HG03280 (cell line): Measurements from ENCODE around the gene OR13A1.
"Not testable (repeated sequence)": the region's sequence is repeated elsewhere in the genome, so short reads cannot be mapped to it uniquely, and the experiment has no call there.

Source experiments
- ATAC-seq: cut with Tn5 transposase; IDR thresholded peaks from one replicate; pipeline ENCODE4 v1.9.1; 2021; ENCODE audit warnings: mild to moderate bottlenecking, moderate library complexity; ENCODE audit not compliant: unreplicated experiment

The OR13A1 gene

DNA sequence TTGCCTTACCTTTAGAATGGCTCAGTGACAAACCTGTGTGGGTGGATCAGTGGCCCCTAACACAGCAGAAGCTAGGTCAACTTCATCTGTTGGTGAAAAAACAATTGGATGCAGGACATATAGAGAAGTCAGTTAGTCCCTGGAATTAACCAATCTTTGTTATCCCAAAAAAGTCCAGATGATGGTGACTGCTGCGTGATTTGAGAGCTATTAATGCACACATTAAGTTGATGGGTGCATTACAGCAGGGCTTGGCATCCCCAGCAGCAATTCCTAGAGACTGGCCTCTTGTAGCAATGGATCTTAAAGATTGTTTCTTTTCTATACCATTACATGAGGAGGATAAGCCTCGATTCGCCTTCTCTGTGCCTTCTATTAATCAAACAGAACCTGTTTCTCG is 33.3 kb downstream of the OR13A1 start:
- ATAC-seq, result no peak

GRCh38 chr10:45280113-45280760 is 35.2 kb downstream of the OR13A1 start:
- no peak for ATAC-seq

DNA sequence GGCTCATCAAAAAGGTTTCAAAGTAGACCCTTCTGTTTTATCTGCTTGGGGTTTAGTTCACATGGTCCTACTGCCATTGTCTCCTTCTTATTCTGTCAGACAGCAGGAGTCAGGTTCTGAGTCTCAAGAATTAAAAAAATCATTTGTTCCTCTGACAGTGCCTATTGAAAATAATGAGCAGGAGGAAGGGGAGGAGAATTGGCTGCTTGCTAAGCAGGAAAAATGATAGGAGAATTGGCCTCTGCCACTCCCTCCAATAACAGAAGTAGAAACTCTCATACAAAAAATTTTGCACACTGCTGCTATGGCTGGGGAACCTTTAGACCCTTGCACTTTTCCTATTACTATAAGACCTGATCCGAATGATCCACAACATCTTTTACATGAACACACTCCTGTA is 35.7 kb downstream of the OR13A1 start:
- no peak for ATAC-seq

- no peak for ATAC-seq
Observed at GRCh38 chr10:45278860-45279498, 36.4 kb downstream of the OR13A1 start.

DNA sequence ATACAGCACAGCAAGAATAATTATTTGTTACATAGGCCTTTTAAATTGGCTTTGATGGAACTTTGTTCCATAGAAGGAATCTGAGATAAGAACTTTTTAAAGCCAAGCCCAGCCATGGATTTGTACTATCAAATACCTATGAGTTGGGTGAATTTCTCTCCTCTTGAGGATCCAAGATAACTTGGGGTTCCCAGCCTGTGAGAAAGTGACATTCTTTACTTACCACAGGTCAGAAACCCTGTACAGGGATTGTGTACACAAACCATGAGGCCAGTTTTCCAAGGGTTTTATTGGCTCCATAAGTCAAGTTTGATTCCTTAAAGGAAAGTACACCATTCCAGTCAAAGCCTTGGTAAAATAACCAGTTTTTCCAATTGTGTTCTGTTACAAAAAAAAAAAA is 39.3 kb downstream of the OR13A1 start:
- not testable (repeated sequence) for ATAC-seq

- ATAC-seq, result no peak
Observed at GRCh38 chr10:45274364-45274763, 41.0 kb downstream of the OR13A1 start.

GRCh38 chr10:45267777-45268176 is 47.6 kb downstream of the OR13A1 start:
- ATAC-seq, result not testable (repeated sequence)

DNA sequence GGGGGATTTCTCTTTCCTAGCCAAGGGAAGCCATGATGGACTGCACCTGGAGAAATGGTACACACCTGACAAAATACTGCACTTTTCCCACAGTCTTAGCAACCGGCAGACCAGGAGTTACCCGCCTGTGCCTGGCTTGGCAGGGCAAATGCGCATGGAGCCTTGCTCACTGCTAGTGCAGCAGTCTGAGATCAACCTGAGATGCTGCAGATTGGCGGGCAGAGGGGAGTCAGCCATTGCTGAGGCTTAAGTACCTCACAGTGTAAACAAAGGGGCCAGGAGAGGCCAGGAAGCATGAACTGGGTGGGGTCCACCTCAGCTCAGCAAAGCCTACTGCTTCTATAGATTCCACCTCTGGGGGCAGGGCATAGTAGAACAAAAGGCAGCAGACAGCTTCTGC is 49.4 kb downstream of the OR13A1 start:
- ATAC-seq, result no peak

GRCh38 chr10:45261946-45262345 is 53.5 kb downstream of the OR13A1 start:
- no peak for ATAC-seq

DNA sequence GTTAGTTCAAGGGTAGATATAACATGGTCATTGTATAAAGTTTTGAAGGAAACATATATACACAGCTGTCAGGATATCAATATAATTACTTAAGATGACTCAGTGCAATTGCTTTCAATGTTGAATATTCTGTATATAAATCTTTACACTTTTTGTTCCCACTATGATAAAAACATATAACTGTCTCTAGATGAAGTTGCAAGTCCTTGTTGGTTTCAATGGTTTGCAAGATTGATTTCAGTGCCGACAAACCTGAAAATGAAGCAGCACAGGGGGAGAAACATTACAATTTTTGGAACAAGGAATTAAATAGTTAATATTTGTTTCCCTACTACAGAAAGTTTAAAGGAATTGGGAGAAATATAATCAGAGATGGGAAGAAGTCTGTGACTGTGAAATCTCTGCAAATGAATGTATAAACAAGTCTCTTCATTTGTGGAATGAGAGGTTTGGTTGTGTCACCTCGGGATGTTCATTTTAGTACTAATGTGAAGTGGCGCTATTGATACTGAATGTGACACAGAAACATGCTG is 54.1 kb downstream of the OR13A1 start:
- ATAC-seq, result no peak

- not testable (repeated sequence) for ATAC-seq
Observed at GRCh38 chr10:45260635-45261034, 54.8 kb downstream of the OR13A1 start.

DNA sequence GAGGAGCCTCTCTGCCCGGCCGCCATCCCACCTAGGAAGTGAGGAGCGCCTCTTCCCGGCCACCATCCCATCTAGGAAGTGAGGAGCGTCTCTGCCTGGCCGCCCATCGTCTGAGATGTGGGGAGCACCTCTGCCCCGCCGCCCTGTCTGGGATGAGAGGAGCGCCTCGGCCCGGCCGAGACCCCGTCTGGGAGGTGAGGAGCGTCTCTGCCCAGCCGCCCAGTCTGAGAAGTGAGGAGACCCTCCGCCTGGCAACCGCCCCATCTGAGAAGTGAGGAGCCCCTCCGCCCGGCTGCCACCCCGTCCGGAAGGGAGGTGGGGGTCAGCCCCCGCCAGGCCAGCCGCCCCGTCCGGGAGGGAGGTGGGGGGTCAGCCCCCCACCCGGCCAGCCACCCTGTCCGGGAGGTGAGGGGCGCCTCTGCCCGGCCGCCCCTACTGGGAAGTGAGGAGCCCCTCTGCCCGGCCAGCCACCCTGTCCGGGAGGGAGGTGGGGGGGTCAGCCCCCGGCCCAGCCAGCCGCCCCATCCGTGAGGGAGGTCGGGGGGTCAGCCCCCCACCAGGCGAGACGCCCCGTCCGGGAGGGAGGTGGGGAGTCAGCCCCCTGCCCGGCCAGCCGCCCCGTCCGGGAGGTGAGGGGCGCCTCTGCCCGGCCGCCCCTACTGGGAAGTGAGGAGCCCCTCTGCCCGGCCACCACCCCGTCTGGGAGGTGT is 55.5 kb downstream of the OR13A1 start:
- ATAC-seq, result not testable (repeated sequence)

DNA sequence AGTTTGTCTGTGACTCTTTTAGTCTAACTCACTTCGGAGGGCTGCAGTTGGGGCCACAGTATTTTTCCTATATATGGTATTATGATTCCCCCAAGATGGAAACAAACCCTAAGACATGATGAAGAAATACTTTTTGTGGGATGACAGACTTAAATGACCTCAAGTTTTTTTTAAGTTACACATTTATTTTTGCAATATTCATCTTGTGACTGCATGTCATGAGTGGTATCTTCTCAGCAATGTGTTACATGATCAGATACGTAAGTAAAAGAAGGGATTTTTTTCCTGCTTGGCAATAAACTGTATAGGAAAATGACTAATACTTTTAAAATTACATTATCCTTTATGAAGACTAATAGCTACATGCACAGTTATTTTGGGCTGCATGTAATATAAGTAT is 57.8 kb downstream of the OR13A1 start:
- ATAC-seq, result no peak

GRCh38 chr10:45256246-45256645 is 59.2 kb downstream of the OR13A1 start:
- ATAC-seq, result no peak

GRCh38 chr10:45255706-45256105 is 59.7 kb downstream of the OR13A1 start:
- ATAC-seq, result no peak

DNA sequence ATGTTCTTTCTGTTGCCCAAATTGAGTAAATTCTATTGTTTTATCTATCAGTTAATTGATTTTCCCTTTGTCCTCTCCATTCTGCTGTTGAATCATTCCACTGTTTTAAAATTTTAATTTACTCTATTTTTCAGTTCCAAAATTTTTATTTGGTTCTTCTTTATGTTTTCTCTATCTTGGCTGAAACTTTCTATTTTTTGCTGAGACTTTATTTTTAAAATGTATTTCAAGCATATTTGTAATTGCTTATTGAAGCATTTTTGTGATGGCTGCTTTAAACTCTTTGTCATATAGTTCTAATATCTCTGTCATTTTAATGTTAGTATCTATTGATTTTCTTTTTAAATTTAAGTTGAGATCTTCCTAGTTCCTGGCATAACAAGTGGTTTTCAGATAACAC is 60.5 kb downstream of the OR13A1 start:
- ATAC-seq, result no peak

DNA sequence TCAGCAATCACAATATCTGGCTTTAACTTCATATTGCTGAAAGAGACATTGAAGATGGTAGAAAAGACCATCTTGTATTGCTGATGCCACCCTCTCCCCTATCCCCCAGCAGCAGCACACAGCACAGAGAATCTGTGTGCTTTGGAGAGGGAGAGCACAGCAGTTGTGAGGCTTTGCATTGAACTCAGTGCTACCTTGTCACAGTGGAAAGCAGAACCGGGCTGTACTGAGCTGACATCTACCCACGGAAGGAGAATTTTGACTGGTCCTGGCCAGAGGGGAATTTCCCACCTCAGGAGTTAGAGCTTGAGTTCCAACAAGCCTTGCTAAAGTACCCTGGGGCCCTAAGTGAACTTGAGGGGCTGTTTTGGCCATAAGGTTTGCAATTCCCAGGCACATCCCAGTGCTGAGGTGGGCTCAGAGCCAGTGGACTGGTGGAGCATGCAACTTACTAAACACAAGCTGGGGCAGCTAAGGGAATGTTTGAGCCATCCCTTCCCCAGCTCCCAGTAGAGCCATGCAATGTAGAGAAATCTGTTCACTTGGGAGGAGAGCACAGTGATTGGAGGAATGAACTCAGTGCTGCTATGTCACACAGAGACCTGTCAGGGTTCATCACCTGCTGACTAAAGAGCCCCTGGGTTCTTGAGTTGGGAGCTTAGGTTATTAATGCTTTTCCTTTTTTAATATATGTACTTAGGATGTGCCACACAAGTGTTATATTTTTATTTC is 62.1 kb downstream of the OR13A1 start:
- no peak for ATAC-seq
